ENCODE results near the gene SHPK.
A peak's percentile ranks its signal among the peaks of the same experiment; 100 is the strongest.

Gene SHPK

GRCh38 chr17:3636154-3636907, at the start of gene SHPK, which contains the start of gene CTNS:
Gene SHPK, minus strand, starts transcription at chr17:3636250. Its CDS starts 31 bp downstream, at chr17:3636219.
Gene CTNS, plus strand, starts transcription at chr17:3636760. Its CDS starts 3,447 bp downstream, at chr17:3640207.
- H3K9me3 Mint-ChIP-seq: no peaks in the 10 kb centered on the region
- H3K4me1 Mint-ChIP-seq (ENCODE audit: low read depth): peaks cover 74% of the 10 kb centered on the region

DNA sequence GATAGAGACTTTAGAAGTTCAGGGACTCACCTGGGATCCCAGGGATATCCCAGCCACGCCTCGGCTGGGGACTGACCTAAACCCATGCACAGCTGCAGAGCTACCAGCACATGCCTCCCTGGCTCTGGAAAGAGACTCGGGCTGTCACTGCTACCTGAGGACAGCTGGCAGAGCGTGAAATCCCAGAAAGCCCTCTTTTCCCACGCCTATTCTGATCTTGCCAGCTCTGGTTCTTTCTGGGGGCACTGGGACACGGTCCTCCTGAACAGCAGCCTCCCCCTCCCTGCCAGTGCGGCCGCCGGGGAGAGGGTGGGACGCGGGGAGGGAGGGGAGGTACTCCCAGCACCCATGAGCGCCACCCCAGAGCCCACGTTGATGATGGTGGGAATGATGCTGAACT, 49.1 kb upstream of the SHPK start:
- peaks cover 25% of the 10 kb centered on the region for H3K27me3 Mint-ChIP-seq
- H3K36me3 Mint-ChIP-seq (ENCODE audit: low read depth): no peaks in the 10 kb centered on the region
- no peak overlapping the region for H3K4me3 Mint-ChIP-seq
- H3K27ac Mint-ChIP-seq: no peak overlapping the region
- peaks cover 21% of the 10 kb centered on the region for H3K4me1 Mint-ChIP-seq (ENCODE audit: low read depth)
- H3K9me3 Mint-ChIP-seq: no peaks in the 10 kb centered on the region
- intact Hi-C loops (cut with micrococcal nuclease): no loop called here

More at GRCh38 chr17:3636154-3636907, at the start of gene SHPK, which contains the start of gene CTNS:
- intact Hi-C loops (cut with micrococcal nuclease): no loop called here
- Mint-ChIP-seq H3K4me3 (peak within 1 kb of the TSS; percentile 97), H3K36me3 (ENCODE audit: low read depth) (peaks cover 90% of the 10 kb centered on the region), H3K27ac (peak within 1 kb of the TSS; percentile 97), H3K27me3 (no peaks in the 10 kb centered on the region)

- intact Hi-C loops (cut with micrococcal nuclease): loop anchor here (2.0 kb wide), 1 partner anchor 50 kb away; no protein-coding TSS in a partner anchor
- Mint-ChIP-seq H3K4me3 (no peak overlapping the region), H3K4me1 (ENCODE audit: low read depth) (peaks cover 38% of the 10 kb centered on the region), H3K9me3 (no peaks in the 10 kb centered on the region), H3K27me3 (peaks cover 25% of the 10 kb centered on the region), H3K27ac (no peak overlapping the region), H3K36me3 (ENCODE audit: low read depth) (no peaks in the 10 kb centered on the region)
Measured at GRCh38 chr17:3683054-3683511, 47.0 kb upstream of the SHPK start.

DNA sequence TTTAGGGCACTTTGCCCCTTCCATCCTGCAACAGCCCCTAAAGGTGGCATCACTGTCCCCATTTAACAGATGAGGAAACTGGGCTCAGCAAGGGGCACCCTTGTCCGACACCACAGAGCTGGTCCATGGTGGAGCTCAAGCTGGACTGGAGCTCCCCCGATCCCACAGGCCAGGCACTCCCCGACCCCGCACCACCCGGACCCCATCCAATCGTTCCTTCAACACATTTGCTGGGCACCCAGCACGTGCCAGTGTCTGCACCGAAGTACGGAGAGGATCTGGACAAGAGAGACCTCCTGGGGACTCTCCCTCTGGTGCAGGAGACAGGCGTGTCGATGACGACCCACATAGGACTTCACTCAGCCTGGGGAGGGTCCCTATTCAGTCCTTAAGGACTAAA, 46.0 kb upstream of the SHPK start:
- peaks cover 38% of the 10 kb centered on the region for H3K4me1 Mint-ChIP-seq (ENCODE audit: low read depth)
- H3K36me3 Mint-ChIP-seq (ENCODE audit: low read depth): no peaks in the 10 kb centered on the region
- intact Hi-C loops (cut with micrococcal nuclease): loop anchor here (2.0 kb wide), 1 partner anchor 51 kb away; no protein-coding TSS in a partner anchor
- no peak overlapping the region for H3K4me3 Mint-ChIP-seq
- no peaks in the 10 kb centered on the region for H3K9me3 Mint-ChIP-seq
- peak overlapping the region; percentile 51 for H3K27ac Mint-ChIP-seq
- H3K27me3 Mint-ChIP-seq: peaks cover 26% of the 10 kb centered on the region

DNA sequence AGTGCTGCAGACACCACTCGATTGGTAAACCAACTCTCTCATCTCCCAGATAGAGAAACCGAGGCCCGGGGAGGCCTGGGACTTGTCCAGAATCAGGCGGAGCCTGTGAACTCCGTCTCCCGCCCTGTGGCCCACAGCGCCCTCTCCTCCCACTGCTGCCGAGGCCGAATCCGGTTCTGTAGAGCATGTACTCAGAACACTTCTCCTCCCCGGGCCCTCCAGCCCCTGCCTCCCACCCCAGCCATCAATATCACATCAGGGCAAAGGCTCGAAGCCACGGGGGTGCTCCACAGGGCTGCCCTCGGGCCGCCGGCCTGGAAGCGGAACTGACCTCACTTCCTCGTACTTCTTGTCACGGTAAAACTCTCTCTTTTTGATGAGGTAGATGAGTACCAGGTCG, 45.5 kb upstream of the SHPK start:
- peaks cover 26% of the 10 kb centered on the region for H3K27me3 Mint-ChIP-seq
- intact Hi-C loops (cut with micrococcal nuclease): no loop called here
- H3K4me3 Mint-ChIP-seq: no peak overlapping the region
- H3K9me3 Mint-ChIP-seq: no peaks in the 10 kb centered on the region
- H3K4me1 Mint-ChIP-seq (ENCODE audit: low read depth): peaks cover 38% of the 10 kb centered on the region
- H3K27ac Mint-ChIP-seq: peak overlapping the region; percentile 51
- no peaks in the 10 kb centered on the region for H3K36me3 Mint-ChIP-seq (ENCODE audit: low read depth)

DNA sequence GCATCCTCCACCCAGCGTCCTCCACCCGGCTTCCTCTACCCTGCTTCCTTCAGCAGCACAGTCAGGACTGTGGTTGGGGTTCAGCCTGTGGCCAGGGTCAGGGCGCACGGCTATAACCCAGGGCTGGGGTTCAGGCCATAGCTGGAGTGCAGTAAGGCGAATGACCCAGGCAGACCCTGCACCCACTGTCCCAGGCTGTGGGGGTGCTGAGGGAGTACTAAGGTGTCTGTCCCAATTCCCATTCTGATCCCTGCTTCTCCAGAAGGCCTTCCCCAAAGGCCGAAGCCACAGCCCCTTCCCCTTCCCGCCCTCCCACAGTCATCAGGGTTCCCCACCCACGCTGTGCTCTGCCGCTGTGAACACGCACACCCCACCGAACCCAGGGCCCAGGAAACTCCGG, 45.0 kb upstream of the SHPK start:
- Mint-ChIP-seq H3K9me3 (no peaks in the 10 kb centered on the region), H3K4me1 (ENCODE audit: low read depth) (peaks cover 38% of the 10 kb centered on the region), H3K36me3 (ENCODE audit: low read depth) (no peaks in the 10 kb centered on the region), H3K27ac (peak overlapping the region; percentile 51), H3K27me3 (peaks cover 26% of the 10 kb centered on the region), H3K4me3 (no peak overlapping the region)
- intact Hi-C loops (cut with micrococcal nuclease): no loop called here

DNA sequence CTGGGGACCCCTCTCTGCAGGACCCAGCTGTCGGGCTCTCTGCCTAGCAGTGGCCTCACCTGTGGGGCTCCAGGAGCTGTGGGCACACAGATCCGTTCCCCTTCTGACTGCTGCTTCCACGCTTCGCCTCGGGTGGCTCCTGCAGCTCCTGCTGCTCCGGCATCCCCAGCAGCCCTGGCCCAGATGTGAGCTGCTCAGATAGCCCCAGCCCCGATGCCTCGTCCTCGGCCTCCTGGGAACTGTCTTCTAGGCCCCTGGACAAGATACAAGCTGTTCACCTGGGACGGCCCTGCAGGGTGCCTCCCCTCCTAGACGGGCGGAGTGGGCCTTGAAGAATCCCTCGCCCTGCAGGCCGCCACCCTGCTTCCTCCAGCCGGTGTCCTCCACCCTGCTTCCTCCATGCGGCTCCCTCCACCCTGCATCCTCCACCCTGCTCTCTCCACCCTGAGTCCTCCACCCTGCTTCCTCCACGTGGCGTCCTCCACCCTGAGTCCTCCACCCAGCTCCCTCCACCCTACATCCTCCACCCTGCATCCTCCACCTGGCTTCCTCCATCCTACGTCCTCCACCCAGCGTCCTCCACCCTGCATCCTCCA, 43.6 kb upstream of the SHPK start:
- Mint-ChIP-seq H3K27ac (peak overlapping the region; percentile 50), H3K4me3 (no peak overlapping the region), H3K4me1 (ENCODE audit: low read depth) (peaks cover 38% of the 10 kb centered on the region), H3K27me3 (peaks cover 19% of the 10 kb centered on the region), H3K9me3 (no peaks in the 10 kb centered on the region), H3K36me3 (ENCODE audit: low read depth) (no peaks in the 10 kb centered on the region)
- intact Hi-C loops (cut with micrococcal nuclease): no loop called here

DNA sequence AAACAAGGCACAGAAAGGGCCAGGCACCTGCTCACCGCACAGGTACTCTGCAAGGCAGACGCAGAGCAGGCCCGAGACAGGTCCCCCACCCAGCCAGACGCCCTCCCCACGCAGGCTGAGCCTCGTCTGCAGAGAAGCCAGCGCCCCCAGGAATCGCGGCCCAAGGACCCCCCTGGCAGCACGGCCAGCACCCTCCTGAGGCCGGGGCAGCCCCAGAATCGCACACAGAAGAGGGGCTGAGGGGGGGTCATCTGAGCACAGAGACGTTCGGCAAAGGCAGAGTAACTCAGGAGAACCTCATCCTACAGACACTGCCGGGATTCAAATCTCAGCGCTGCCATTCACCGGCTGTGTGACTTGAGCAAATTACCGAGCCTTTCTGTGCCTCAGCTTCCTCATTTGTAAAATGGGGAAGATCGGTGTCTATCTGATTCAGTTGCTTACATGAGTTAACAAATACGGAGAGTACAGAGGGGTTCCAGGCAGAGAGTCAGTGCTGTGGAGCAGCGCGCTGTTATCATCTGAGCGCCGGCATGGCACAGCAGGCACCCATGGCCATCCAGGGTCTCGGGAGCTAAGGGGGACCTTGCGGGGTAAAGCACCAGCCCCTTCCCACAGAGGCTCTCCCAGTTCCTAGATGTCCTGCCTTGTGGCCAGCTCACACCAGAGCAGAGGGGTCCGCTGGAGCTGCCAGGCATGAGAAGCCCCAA, 42.9 kb upstream of the SHPK start:
- Mint-ChIP-seq H3K27me3 (peaks cover 16% of the 10 kb centered on the region), H3K4me3 (no peak overlapping the region), H3K9me3 (no peaks in the 10 kb centered on the region), H3K4me1 (ENCODE audit: low read depth) (peaks cover 38% of the 10 kb centered on the region), H3K27ac (peak overlapping the region; percentile 50), H3K36me3 (ENCODE audit: low read depth) (no peaks in the 10 kb centered on the region)
- intact Hi-C loops (cut with micrococcal nuclease): no loop called here

GRCh38 chr17:3678095-3678820, 42.2 kb upstream of the SHPK start:
- no peak overlapping the region for H3K27ac Mint-ChIP-seq
- intact Hi-C loops (cut with micrococcal nuclease): no loop called here
- H3K27me3 Mint-ChIP-seq: peaks cover 13% of the 10 kb centered on the region
- no peak overlapping the region for H3K4me3 Mint-ChIP-seq
- no peaks in the 10 kb centered on the region for H3K9me3 Mint-ChIP-seq
- no peaks in the 10 kb centered on the region for H3K36me3 Mint-ChIP-seq (ENCODE audit: low read depth)
- H3K4me1 Mint-ChIP-seq (ENCODE audit: low read depth): peaks cover 39% of the 10 kb centered on the region

DNA sequence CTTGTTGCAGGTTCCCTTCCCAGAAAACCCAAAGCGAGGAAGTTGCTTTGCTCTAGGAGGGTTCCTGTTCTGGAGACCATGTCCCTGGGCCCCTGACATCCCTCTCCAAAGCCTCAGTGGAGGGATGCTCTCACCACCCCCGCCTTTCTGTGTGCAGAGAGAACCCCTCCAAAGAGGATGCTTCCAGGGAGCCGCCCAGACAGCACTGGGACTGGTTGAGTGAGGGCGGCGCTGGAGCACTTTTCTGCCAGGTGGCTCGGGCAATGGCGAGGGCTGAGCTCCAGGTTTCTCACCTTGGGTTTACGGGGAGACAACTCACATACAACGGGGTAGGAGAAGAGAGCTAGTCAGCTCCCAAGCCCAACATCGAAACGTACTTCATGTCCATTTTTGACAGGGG, 39.8 kb upstream of the SHPK start:
- Mint-ChIP-seq H3K9me3 (no peaks in the 10 kb centered on the region), H3K4me1 (ENCODE audit: low read depth) (peaks cover 36% of the 10 kb centered on the region), H3K27ac (no peak overlapping the region), H3K36me3 (ENCODE audit: low read depth) (peaks cover 11% of the 10 kb centered on the region), H3K27me3 (peaks cover 3% of the 10 kb centered on the region), H3K4me3 (no peak overlapping the region)
- intact Hi-C loops (cut with micrococcal nuclease): no loop called here

DNA sequence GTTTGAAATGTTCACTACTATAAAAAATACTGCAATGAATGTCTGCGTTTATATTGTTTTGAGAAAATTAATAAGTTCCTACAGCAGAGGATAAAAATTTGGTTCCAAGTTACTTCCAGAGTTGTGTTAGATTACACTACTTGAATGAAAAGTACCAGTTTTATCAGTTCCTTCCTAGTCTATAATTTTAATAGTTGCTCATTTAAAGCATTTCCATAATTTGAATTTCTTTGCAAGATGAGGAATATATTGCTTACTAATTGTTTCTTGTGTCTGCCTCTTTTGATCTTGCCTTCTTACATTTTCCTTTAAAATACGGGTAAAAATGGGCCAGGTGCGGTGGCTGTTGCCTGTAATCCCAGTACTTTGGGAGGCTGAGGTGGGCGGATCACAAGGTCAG, 36.5 kb upstream of the SHPK start:
- Mint-ChIP-seq H3K9me3 (no peaks in the 10 kb centered on the region), H3K27ac (no peak overlapping the region), H3K4me1 (ENCODE audit: low read depth) (peaks cover 28% of the 10 kb centered on the region), H3K4me3 (no peak overlapping the region), H3K36me3 (ENCODE audit: low read depth) (peaks cover 20% of the 10 kb centered on the region), H3K27me3 (no peaks in the 10 kb centered on the region)
- intact Hi-C loops (cut with micrococcal nuclease): no loop called here

GRCh38 chr17:3669548-3669947, 33.5 kb upstream of the SHPK start:
- no peaks in the 10 kb centered on the region for H3K9me3 Mint-ChIP-seq
- H3K27me3 Mint-ChIP-seq: no peaks in the 10 kb centered on the region
- peak overlapping the region; percentile 93 for H3K4me3 Mint-ChIP-seq
- intact Hi-C loops (cut with micrococcal nuclease): no loop called here
- H3K36me3 Mint-ChIP-seq (ENCODE audit: low read depth): peaks cover 40% of the 10 kb centered on the region
- peaks cover 58% of the 10 kb centered on the region for H3K4me1 Mint-ChIP-seq (ENCODE audit: low read depth)
- peak overlapping the region; percentile 93 for H3K27ac Mint-ChIP-seq

DNA sequence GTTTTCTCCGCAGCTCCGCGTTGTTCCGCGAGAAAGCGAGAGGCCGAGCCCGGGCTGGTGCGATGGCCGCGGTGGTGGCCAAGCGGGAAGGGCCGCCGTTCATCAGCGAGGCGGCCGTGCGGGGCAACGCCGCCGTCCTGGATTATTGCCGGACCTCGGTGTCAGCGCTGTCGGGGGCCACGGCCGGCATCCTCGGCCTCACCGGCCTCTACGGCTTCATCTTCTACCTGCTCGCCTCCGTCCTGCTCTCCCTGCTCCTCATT, 33.0 kb upstream of the SHPK start:
- Mint-ChIP-seq H3K36me3 (ENCODE audit: low read depth) (peaks cover 45% of the 10 kb centered on the region), H3K9me3 (no peaks in the 10 kb centered on the region), H3K27me3 (no peaks in the 10 kb centered on the region), H3K27ac (peak overlapping the region; percentile 93), H3K4me3 (peak overlapping the region; percentile 93), H3K4me1 (ENCODE audit: low read depth) (peaks cover 64% of the 10 kb centered on the region)
- intact Hi-C loops (cut with micrococcal nuclease): no loop called here
